ENCODE results near the gene PHLDA1.
"Not testable (repeated sequence)": the region's sequence is repeated elsewhere in the genome, so short reads cannot be mapped to it uniquely, and the experiment has no call there.

The PHLDA1 gene

GRCh38 chr12:75994069-75994740 is 37.4 kb downstream of the PHLDA1 start:
- no peak for DNase-seq (ENCODE audit: low read depth)
- H3K4me3 ChIP-seq (ENCODE audit: low read depth, low read length), result no peak overlapping the region

GRCh38 chr12:75991753-75992152 is 39.8 kb downstream of the PHLDA1 start:
- DNase-seq (ENCODE audit: low read depth), result no peak
- no peak overlapping the region for H3K4me3 ChIP-seq (ENCODE audit: low read depth, low read length)

- DNase-seq (ENCODE audit: low read depth), result no peak
- no peak overlapping the region for H3K4me3 ChIP-seq (ENCODE audit: low read depth, low read length)
These were observed 41.2 kb downstream of the PHLDA1 start for GRCh38 chr12:75990189-75990912.

GRCh38 chr12:75987709-75988108 is 43.9 kb downstream of the PHLDA1 start:
- H3K4me3 ChIP-seq (ENCODE audit: low read depth, low read length); DNase-seq (ENCODE audit: low read depth): not testable (repeated sequence)

GRCh38 chr12:75986001-75986746 is 45.4 kb downstream of the PHLDA1 start:
- no peak overlapping the region for H3K4me3 ChIP-seq (ENCODE audit: low read depth, low read length)
- DNase-seq (ENCODE audit: low read depth), result no peak

GRCh38 chr12:75985566-75985965 is 46.0 kb downstream of the PHLDA1 start:
- H3K4me3 ChIP-seq (ENCODE audit: low read depth, low read length), result no peak overlapping the region
- DNase-seq (ENCODE audit: low read depth), result no peak

- no peak overlapping the region for H3K4me3 ChIP-seq (ENCODE audit: low read depth, low read length)
- no peak for DNase-seq (ENCODE audit: low read depth)
These were observed 46.9 kb downstream of the PHLDA1 start for GRCh38 chr12:75984577-75985182.

GRCh38 chr12:75983851-75984250 is 47.7 kb downstream of the PHLDA1 start:
- DNase-seq (ENCODE audit: low read depth); H3K4me3 ChIP-seq (ENCODE audit: low read depth, low read length): not testable (repeated sequence)

- no peak overlapping the region for H3K4me3 ChIP-seq (ENCODE audit: low read depth, low read length)
These were observed 48.5 kb downstream of the PHLDA1 start for GRCh38 chr12:75982979-75983660.

GRCh38 chr12:75982169-75982564 is 49.4 kb downstream of the PHLDA1 start:
- H3K4me3 ChIP-seq (ENCODE audit: low read depth, low read length), result no peak overlapping the region
- no peak for DNase-seq (ENCODE audit: low read depth)

More at GRCh38 chr12:75982979-75983660, 48.5 kb downstream of the PHLDA1 start:
- no peak for DNase-seq (ENCODE audit: low read depth)

- H3K4me3 ChIP-seq (ENCODE audit: low read depth, low read length), result no peak overlapping the region
- DNase-seq (ENCODE audit: low read depth), result no peak
These were observed 50.1 kb downstream of the PHLDA1 start for GRCh38 chr12:75981247-75982168.

- no peak overlapping the region for H3K4me3 ChIP-seq (ENCODE audit: low read depth, low read length)
- DNase-seq (ENCODE audit: low read depth), result no peak
These were observed 52.4 kb downstream of the PHLDA1 start for GRCh38 chr12:75979181-75979580.

- no peak overlapping the region for H3K4me3 ChIP-seq (ENCODE audit: low read depth, low read length)
- no peak for DNase-seq (ENCODE audit: low read depth)
These were observed 52.9 kb downstream of the PHLDA1 start for GRCh38 chr12:75978677-75979076.

- DNase-seq (ENCODE audit: low read depth), result peak; percentile 99
- no peak overlapping the region for H3K4me3 ChIP-seq (ENCODE audit: low read depth, low read length)
These were observed 53.5 kb downstream of the PHLDA1 start for GRCh38 chr12:75977952-75978671.

GRCh38 chr12:75977590-75977951 is 54.0 kb downstream of the PHLDA1 start:
- no peak overlapping the region for H3K4me3 ChIP-seq (ENCODE audit: low read depth, low read length)
- no peak for DNase-seq (ENCODE audit: low read depth)

- no peak for DNase-seq (ENCODE audit: low read depth)
- no peak overlapping the region for H3K4me3 ChIP-seq (ENCODE audit: low read depth, low read length)
These were observed 54.7 kb downstream of the PHLDA1 start for GRCh38 chr12:75976913-75977312.

- DNase-seq (ENCODE audit: low read depth), result no peak
- no peak overlapping the region for H3K4me3 ChIP-seq (ENCODE audit: low read depth, low read length)
These were observed 55.5 kb downstream of the PHLDA1 start for GRCh38 chr12:75976113-75976512.

- H3K4me3 ChIP-seq (ENCODE audit: low read depth, low read length), result no peak overlapping the region
- DNase-seq (ENCODE audit: low read depth), result no peak
These were observed 55.9 kb downstream of the PHLDA1 start for GRCh38 chr12:75975702-75976101.
